Caco-2 (cell line): ENCODE results near the gene PMEPA1. TPM values are rescaled to one million over a fixed set of nuclear protein-coding genes. Genes with fewer than 3 reads are reported as not detected.

Source experiments
- BruUV-seq: library from RNA; stranded (reverse); fragments of 400-500 nt; replicated peaks from 2 replicates; lab custom pipeline; 2021; lab: Mats Ljungman, UMichigan
- CTCF ChIA-PET: fragments of 300-600 bp; sonication (Branson Sonifier 250); formaldehyde crosslinking; loops from one replicate; lab custom pipeline; 2022; ENCODE audit warnings: antibody characterized with exemption; lab: Charles Lee
- POLR2A ChIA-PET: fragments of 300-600 bp; sonication (Branson Sonifier 250); formaldehyde crosslinking; loops from one replicate; lab custom pipeline; 2022; ENCODE audit warnings: antibody characterized with exemption; lab: Charles Lee
- DNase-seq, 2 experiments: peaks; one replicate each; pipeline versions ENCODE4 v3.0.0 to v3.0.0-alpha.2; 2020 to 2022
- H3K27me3 ChIP-seq: replicated peaks from 2 replicates; pipeline ENCODE4 v1.6.0; 2011; ENCODE audit warnings: low read length; ENCODE audit not compliant: control insufficient read depth, insufficient read depth
- H3K36me3 ChIP-seq: 2 replicates; pipeline ENCODE4 v1.5.1; 2011; ENCODE audit warnings: low read length; ENCODE audit not compliant: control insufficient read depth, insufficient read depth
- H3K4me1 ChIP-seq: fragments of 250-450 bp; sonication (Bioruptor Pico); 2 replicates; pipeline ENCODE4 v1.5.1; 2020; ENCODE audit warnings: mild to moderate bottlenecking
- H3K4me3 ChIP-seq: 2 replicates; pipeline ENCODE4 v1.5.1; 2011; ENCODE audit warnings: low read depth, mild to moderate bottlenecking, control low read depth, low read length
- H3K9me3 ChIP-seq: fragments of 250-450 bp; sonication (Bioruptor Pico); 2 replicates; pipeline ENCODE4 v1.5.1; 2020; ENCODE audit warnings: mild to moderate bottlenecking, moderate library complexity
- H3K27ac Mint-ChIP-seq: one replicate; pipeline ENCODE4 v1.8.0; 2022; ENCODE audit warnings: mixed read lengths; ENCODE audit not compliant: unreplicated experiment
- H3K27me3 Mint-ChIP-seq: one replicate; pipeline ENCODE4 v1.8.0; 2022; ENCODE audit warnings: mixed read lengths; ENCODE audit not compliant: insufficient read depth, unreplicated experiment
- H3K36me3 Mint-ChIP-seq: one replicate; pipeline ENCODE4 v1.8.0; 2022; ENCODE audit warnings: mild to moderate bottlenecking, mixed read lengths; ENCODE audit not compliant: insufficient read depth, unreplicated experiment
- H3K4me1 Mint-ChIP-seq: one replicate; pipeline ENCODE4 v1.8.0; 2022; ENCODE audit warnings: low read depth, mixed read lengths; ENCODE audit not compliant: unreplicated experiment
- H3K4me3 Mint-ChIP-seq: one replicate; pipeline ENCODE4 v1.8.0; 2022; ENCODE audit warnings: mild to moderate bottlenecking, moderate library complexity, mixed read lengths; ENCODE audit not compliant: unreplicated experiment
- H3K9me3 Mint-ChIP-seq: one replicate; pipeline ENCODE4 v1.8.0; 2022; ENCODE audit warnings: mixed read lengths; ENCODE audit not compliant: unreplicated experiment
- CTCF ChIP-seq, 2 experiments: fragments of 200-600 bp in 1 of 2; IDR thresholded peaks; 1 replicate in 1 of 2; 2 replicates in 1 of 2; pipeline versions ENCODE4 v1.5.1 to v1.8.0; 2011 to 2022; ENCODE audit warnings: antibody characterized with exemption in 1 of 2, control low read depth in 1 of 2, inconsistent platforms in 1 of 2, low read depth in 1 of 2, low read length in 1 of 2, mild to moderate bottlenecking in 1 of 2, moderate library complexity in 1 of 2; ENCODE audit not compliant: insufficient read depth in 1 of 2, severe bottlenecking in 1 of 2, unreplicated experiment in 1 of 2
- intact Hi-C: fragments of 100-400 bp; cut with micrococcal nuclease; formaldehyde crosslinking; loops from one replicate; pipeline ENCODE4 v1.10.0; 2022; ENCODE audit not compliant: unreplicated experiment
- total RNA-seq: library from RNA; stranded (reverse); gene quantifications from 2 replicates; pipeline ENCODE4 v1.2.3, GENCODE V29; 2022

PMEPA1 gene
- total RNA-seq, 1 experiment from 2014 or later = 3.3 TPM

- POLR2A ChIA-PET = no interaction called here
- Histone ChIP-seq H3K9me3 (peaks cover 6% of the 10 kb centered on the region; the same call in 1 of the 2 replicates), H3K4me1 (no peaks in the 10 kb centered on the region), H3K4me3 (no peak overlapping the region), H3K36me3 (no peaks in the 10 kb centered on the region), H3K27me3 (no peaks in the 10 kb centered on the region)
- intact Hi-C loops = no loop called here
- Mint-ChIP-seq H3K4me1 (no peaks in the 10 kb centered on the region), H3K4me3 (no peak overlapping the region), H3K27me3 (peaks cover 18% of the 10 kb centered on the region), H3K9me3 (peaks cover 14% of the 10 kb centered on the region), H3K36me3 (no peaks in the 10 kb centered on the region), H3K27ac (no peak overlapping the region)
- peak in 1 of 2 experiments; percentile 18 for DNase-seq
- CTCF ChIA-PET = interaction anchor here (0.6 kb wide), 1 partner anchor 34 kb away, joined by 5 read pairs; no protein-coding TSS in a partner anchor
- no peak for TF ChIP-seq CTCF (IDR thresholded peaks at IDR 0.05; ENCODE audit: insufficient read depth in 1 of 2, low read depth in 1 of 2, low read length in 1 of 2, severe bottlenecking in 1 of 2, unreplicated experiment in 1 of 2)
- no TSS peak for BruUV-seq
Measured at GRCh38 chr20:57628047-57628961, 81.5 kb downstream of the PMEPA1 start.

- peaks cover 6% of the 10 kb centered on the region; the same call in 1 of the 2 replicates for H3K9me3 ChIP-seq
- CTCF ChIA-PET = interaction anchor here (0.6 to 1.2 kb wide), 2 partner anchors 31 to 554 kb away, joined by 3 to 5 read pairs; no protein-coding TSS in a partner anchor
- Mint-ChIP-seq H3K27ac (no peak overlapping the region), H3K9me3 (peaks cover 14% of the 10 kb centered on the region), H3K36me3 (no peaks in the 10 kb centered on the region), H3K4me1 (no peaks in the 10 kb centered on the region), H3K27me3 (peaks cover 12% of the 10 kb centered on the region), H3K4me3 (no peak overlapping the region)
- H3K36me3 ChIP-seq = no peaks in the 10 kb centered on the region
- no TSS peak for BruUV-seq
- DNase-seq = peak in 1 of 2 experiments; percentile 33
- no peaks in the 10 kb centered on the region for H3K27me3 ChIP-seq
- intact Hi-C loops = no loop called here
- no peak for TF ChIP-seq CTCF (IDR thresholded peaks at IDR 0.05; ENCODE audit: insufficient read depth in 1 of 2, low read depth in 1 of 2, low read length in 1 of 2, severe bottlenecking in 1 of 2, unreplicated experiment in 1 of 2)
- no peak overlapping the region for H3K4me3 ChIP-seq
- H3K4me1 ChIP-seq = no peaks in the 10 kb centered on the region
- POLR2A ChIA-PET = no interaction called here
Measured at GRCh38 chr20:57627339-57627738, 82.5 kb downstream of the PMEPA1 start.

- Histone ChIP-seq H3K27me3 (no peaks in the 10 kb centered on the region), H3K9me3 (peaks cover 6% of the 10 kb centered on the region; the same call in 1 of the 2 replicates), H3K4me3 (no peak overlapping the region), H3K4me1 (no peaks in the 10 kb centered on the region), H3K36me3 (no peaks in the 10 kb centered on the region)
- ChIA-PET POLR2A (no interaction called here), CTCF (interaction anchor here (0.8 to 1.2 kb wide), 3 partner anchors 12 to 30 kb away, joined by 3 read pairs; no protein-coding TSS in a partner anchor)
- Mint-ChIP-seq H3K9me3 (peaks cover 14% of the 10 kb centered on the region), H3K27ac (no peak overlapping the region), H3K4me1 (no peaks in the 10 kb centered on the region), H3K27me3 (peaks cover 9% of the 10 kb centered on the region), H3K36me3 (no peaks in the 10 kb centered on the region), H3K4me3 (no peak overlapping the region)
- no peak for DNase-seq
- TF ChIP-seq CTCF (IDR thresholded peaks at IDR 0.05; ENCODE audit: insufficient read depth in 1 of 2, low read depth in 1 of 2, low read length in 1 of 2, severe bottlenecking in 1 of 2, unreplicated experiment in 1 of 2) = no peak
- BruUV-seq = no TSS peak
- intact Hi-C loops = no loop called here
Measured at GRCh38 chr20:57625978-57626377, 83.8 kb downstream of the PMEPA1 start.
